GM23338 (cell line): ENCODE measurements around the gene VPS26C. TPM values are rescaled to one million over a fixed set of nuclear protein-coding genes. Genes with fewer than 3 reads are reported as not detected.

Experiments
- ATAC-seq: fragments of 200-7000 bp; cut with Tn5 transposase; 3 replicates; pipeline ENCODE4 v1.9.1; 2020
- DNase-seq: peaks from one replicate; pipeline ENCODE4 v3.0.0-alpha.2; 2015; ENCODE audit warnings: low spot score
- H2AFZ ChIP-seq: fragments of 200-600 bp; sonication (generic); 2 replicates; pipeline ENCODE4 v1.8.0; 2016; ENCODE audit warnings: antibody characterized with exemption, mild to moderate bottlenecking, moderate library complexity
- H3F3A ChIP-seq: fragments of 200-600 bp; sonication (generic); replicated peaks from 2 replicates; pipeline ENCODE4 v1.8.0; 2017; ENCODE audit warnings: antibody characterized with exemption, mixed run types, low read depth
- H3K27ac ChIP-seq: fragments of 200-600 bp; sonication (generic); 2 replicates; pipeline ENCODE4 v1.6.1; 2016; ENCODE audit warnings: low read depth
- H3K27me3 ChIP-seq: fragments of 200-600 bp; sonication (generic); 2 replicates; pipeline ENCODE4 v1.8.0; 2016; ENCODE audit warnings: mild to moderate bottlenecking, mixed run types, moderate library complexity; ENCODE audit not compliant: insufficient read depth
- H3K36me3 ChIP-seq: fragments of 200-600 bp; sonication (generic); 2 replicates; pipeline ENCODE4 v1.8.0; 2016; ENCODE audit warnings: mild to moderate bottlenecking; ENCODE audit not compliant: insufficient read depth
- H3K4me1 ChIP-seq: fragments of 200-600 bp; sonication (generic); 2 replicates; pipeline ENCODE4 v1.8.0; 2016; ENCODE audit warnings: mild to moderate bottlenecking, moderate library complexity; ENCODE audit not compliant: insufficient read depth
- H3K4me2 ChIP-seq: fragments of 200-600 bp; sonication (generic); 2 replicates; pipeline ENCODE4 v1.7.1; 2017; ENCODE audit warnings: mixed run types
- H3K4me3 ChIP-seq: fragments of 200-600 bp; sonication (generic); 2 replicates; pipeline ENCODE4 v1.6.1; 2016; ENCODE audit warnings: mixed run types
- H3K79me2 ChIP-seq: fragments of 200-600 bp; sonication (generic); replicated peaks from 2 replicates; pipeline ENCODE4 v1.8.0; 2017; ENCODE audit warnings: mild to moderate bottlenecking; ENCODE audit not compliant: insufficient read depth
- H3K9me2 ChIP-seq: fragments of 200-600 bp; sonication (generic); 2 replicates; pipeline ENCODE4 v1.8.0; 2017; ENCODE audit not compliant: insufficient read depth
- H4K20me1 ChIP-seq: fragments of 200-600 bp; sonication (generic); replicated peaks from 2 replicates; pipeline ENCODE4 v1.8.0; 2017; ENCODE audit warnings: mild to moderate bottlenecking; ENCODE audit not compliant: insufficient read depth
- H3K27ac Mint-ChIP-seq: 2 replicates; pipeline ENCODE4 v1.8.0; 2020; ENCODE audit warnings: inconsistent platforms, mild to moderate bottlenecking, moderate library complexity, mixed read lengths
- H3K27me3 Mint-ChIP-seq: 3 replicates; pipeline ENCODE4 v1.8.0; 2022; ENCODE audit warnings: low read depth, mild to moderate bottlenecking, moderate library complexity, mixed read lengths, inconsistent platforms; ENCODE audit not compliant: insufficient read depth, poor library complexity
- H3K36me3 Mint-ChIP-seq: 3 replicates; pipeline ENCODE4 v1.8.0; 2021; ENCODE audit warnings: low read depth, mild to moderate bottlenecking, inconsistent platforms, moderate library complexity, mixed read lengths
- H3K4me1 Mint-ChIP-seq: 3 replicates; pipeline ENCODE4 v1.8.0; 2020; ENCODE audit warnings: mild to moderate bottlenecking, inconsistent platforms, mixed read lengths
- H3K4me3 Mint-ChIP-seq: 3 replicates; pipeline ENCODE4 v1.8.0; 2021; ENCODE audit warnings: moderate library complexity, mild to moderate bottlenecking, inconsistent platforms, mixed read lengths
- H3K9me3 Mint-ChIP-seq: 3 replicates; pipeline ENCODE4 v1.8.0; 2020; ENCODE audit warnings: moderate library complexity, mild to moderate bottlenecking, inconsistent platforms, mixed read lengths
- CREB1 ChIP-seq: fragments of 250-450 bp; sonication (Bioruptor Pico); IDR thresholded peaks from 2 replicates; pipeline ENCODE4 v1.5.0; 2020; ENCODE audit warnings: low read depth, mild to moderate bottlenecking, moderate library complexity
- EZH2 ChIP-seq: fragments of 200-600 bp; sonication (generic); IDR thresholded peaks from one replicate; pipeline ENCODE4 v1.8.0; 2017; ENCODE audit warnings: antibody characterized with exemption, mild to moderate bottlenecking, low read depth; ENCODE audit not compliant: unreplicated experiment
- EZH2phosphoT487 ChIP-seq: fragments of 200-600 bp; sonication (generic); IDR thresholded peaks from one replicate; pipeline ENCODE4 v1.8.1; 2018; ENCODE audit warnings: antibody characterized with exemption; ENCODE audit not compliant: unreplicated experiment
- NANOG ChIP-seq: IDR thresholded peaks from 2 replicates; pipeline ENCODE4 v1.6.1; 2016; ENCODE audit warnings: antibody characterized with exemption, borderline replicate concordance
- polyA plus RNA-seq: library from polyadenylated mRNA; unstranded; fragments of >200 nt; fragmentation: Nextera tagmentation; extraction: Ambion mirVana; gene quantifications from 2 replicates; pipeline ENCODE4 v1.2.1, GENCODE V29; 2016
- total RNA-seq: library from RNA; depleted of rRNA; stranded (reverse); fragments of >200 nt; shearing (Covaris generic); gene quantifications from 2 replicates; pipeline ENCODE4 v1.2.3, GENCODE V29; 2014
- TF ChIP-seq, protein P1 (sequence below): IDR thresholded peaks from one replicate; pipeline ENCODE4 v1.6.1; 2018; ENCODE audit warnings: antibody characterized with exemption; ENCODE audit not compliant: unreplicated experiment

The VPS26C gene
- total and polyA plus RNA-seq, 2 experiments from 2014 or later = 45.1 to 91.2 TPM

DNA sequence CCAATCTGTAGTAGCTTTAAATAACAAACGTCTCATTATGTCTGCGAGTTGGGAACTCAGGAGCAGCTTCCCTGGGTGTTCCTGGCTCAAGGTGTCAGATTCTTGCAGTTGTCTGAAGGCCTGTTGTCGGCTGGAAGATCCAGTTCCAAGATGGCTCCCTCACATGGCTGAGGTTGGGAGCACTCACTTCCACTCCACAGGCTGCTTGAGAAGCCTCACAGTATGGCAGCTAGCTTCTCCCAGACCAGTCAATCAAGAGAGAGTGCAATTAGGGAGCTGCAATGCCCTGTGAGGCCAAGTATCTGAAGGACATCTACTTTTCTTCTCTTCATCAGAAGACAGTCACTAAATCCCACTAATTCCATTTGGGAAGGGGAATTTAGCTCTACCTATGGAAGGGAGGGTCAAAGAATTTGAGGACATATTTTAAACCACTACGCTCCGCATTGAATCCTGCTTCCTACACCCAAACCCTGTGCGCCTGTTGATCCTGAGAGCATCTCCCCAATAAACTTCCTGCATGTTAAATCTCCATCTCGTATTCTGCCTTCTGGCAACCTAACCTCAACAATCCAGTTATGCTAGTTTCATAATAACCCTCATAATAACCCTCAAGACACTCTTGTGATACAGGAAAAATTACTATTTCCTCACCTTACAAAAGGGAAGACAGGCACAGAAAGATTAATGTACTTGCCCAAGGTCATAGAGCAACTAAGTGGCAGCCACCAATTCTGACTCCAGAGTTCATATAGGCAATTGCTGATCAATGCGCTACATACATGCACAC is 3.6 kb upstream of the VPS26C start:
- Histone ChIP-seq H3K79me2 (peaks cover 14% of the 10 kb centered on the region), H3K4me2 (no peak overlapping the region), H2AFZ (no peak overlapping the region), H3K4me1 (peaks cover 23% of the 10 kb centered on the region), H4K20me1 (no peaks in the 10 kb centered on the region), H3K9me2 (peaks cover 4% of the 10 kb centered on the region; the same call in 1 of the 2 replicates), H3K27me3 (no peaks in the 10 kb centered on the region), H3K36me3 (no peaks in the 10 kb centered on the region), H3F3A (0 out of 2 replicates have a peak, but pooled peaks cover 3% of the 10 kb centered on the region), H3K4me3 (no peak overlapping the region), H3K27ac (no peak overlapping the region)
- Mint-ChIP-seq H3K27ac (peak overlapping the region; percentile 49; the same call in 1 of the 2 replicates), H3K36me3 (peaks cover 4% of the 10 kb centered on the region; the same call in 2 of the 3 replicates), H3K9me3 (peaks cover 3% of the 10 kb centered on the region; the same call in 2 of the 3 replicates), H3K27me3 (peaks cover 5% of the 10 kb centered on the region), H3K4me3 (no peak overlapping the region; the same call in 2 of the 3 replicates), H3K4me1 (peaks cover 34% of the 10 kb centered on the region)
- ATAC-seq = no peak
- no peak for DNase-seq
- TF ChIP-seq, protein P1, sequence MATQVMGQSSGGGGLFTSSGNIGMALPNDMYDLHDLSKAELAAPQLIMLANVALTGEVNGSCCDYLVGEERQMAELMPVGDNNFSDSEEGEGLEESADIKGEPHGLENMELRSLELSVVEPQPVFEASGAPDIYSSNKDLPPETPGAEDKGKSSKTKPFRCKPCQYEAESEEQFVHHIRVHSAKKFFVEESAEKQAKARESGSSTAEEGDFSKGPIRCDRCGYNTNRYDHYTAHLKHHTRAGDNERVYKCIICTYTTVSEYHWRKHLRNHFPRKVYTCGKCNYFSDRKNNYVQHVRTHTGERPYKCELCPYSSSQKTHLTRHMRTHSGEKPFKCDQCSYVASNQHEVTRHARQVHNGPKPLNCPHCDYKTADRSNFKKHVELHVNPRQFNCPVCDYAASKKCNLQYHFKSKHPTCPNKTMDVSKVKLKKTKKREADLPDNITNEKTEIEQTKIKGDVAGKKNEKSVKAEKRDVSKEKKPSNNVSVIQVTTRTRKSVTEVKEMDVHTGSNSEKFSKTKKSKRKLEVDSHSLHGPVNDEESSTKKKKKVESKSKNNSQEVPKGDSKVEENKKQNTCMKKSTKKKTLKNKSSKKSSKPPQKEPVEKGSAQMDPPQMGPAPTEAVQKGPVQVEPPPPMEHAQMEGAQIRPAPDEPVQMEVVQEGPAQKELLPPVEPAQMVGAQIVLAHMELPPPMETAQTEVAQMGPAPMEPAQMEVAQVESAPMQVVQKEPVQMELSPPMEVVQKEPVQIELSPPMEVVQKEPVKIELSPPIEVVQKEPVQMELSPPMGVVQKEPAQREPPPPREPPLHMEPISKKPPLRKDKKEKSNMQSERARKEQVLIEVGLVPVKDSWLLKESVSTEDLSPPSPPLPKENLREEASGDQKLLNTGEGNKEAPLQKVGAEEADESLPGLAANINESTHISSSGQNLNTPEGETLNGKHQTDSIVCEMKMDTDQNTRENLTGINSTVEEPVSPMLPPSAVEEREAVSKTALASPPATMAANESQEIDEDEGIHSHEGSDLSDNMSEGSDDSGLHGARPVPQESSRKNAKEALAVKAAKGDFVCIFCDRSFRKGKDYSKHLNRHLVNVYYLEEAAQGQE = no peak
- no peak for TF ChIP-seq NANOG
- TF ChIP-seq EZH2 = no peak

DNA sequence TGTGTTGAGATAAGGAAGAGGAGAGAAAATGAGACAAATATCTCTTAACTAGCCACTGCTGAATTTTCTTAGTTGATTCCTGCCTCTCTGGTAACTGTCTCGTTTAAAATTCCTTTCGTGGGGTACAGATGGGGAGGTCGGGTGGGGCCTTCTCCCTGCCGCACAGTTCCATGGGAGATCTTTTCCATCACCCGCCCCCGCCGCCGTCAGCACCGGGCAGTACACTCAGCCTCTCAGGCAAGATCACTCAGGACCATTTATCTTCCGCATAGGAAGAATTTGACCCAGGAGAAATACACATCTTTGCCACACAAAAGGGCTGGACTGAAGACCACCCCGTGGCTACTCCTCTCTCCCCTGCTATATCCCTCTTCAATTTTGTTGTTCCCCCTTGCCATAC is 2.3 kb upstream of the VPS26C start:
- peaks cover 4% of the 10 kb centered on the region; the same call in 1 of the 2 replicates for H3K9me2 ChIP-seq
- no peak for ATAC-seq
- no peak for DNase-seq
- H3K27ac Mint-ChIP-seq = no peak overlapping the region
- no peaks in the 10 kb centered on the region for H3K36me3 ChIP-seq
- peaks cover 11% of the 10 kb centered on the region; the same call in 2 of the 3 replicates for H3K36me3 Mint-ChIP-seq
- TF ChIP-seq NANOG = no peak
- TF ChIP-seq, protein P1 = no peak
- no peak for TF ChIP-seq EZH2phosphoT487
- TF ChIP-seq CREB1 = no peak
- peaks cover 3% of the 10 kb centered on the region; the same call in 2 of the 3 replicates for H3K9me3 Mint-ChIP-seq
- peak overlapping the region; percentile 93 for H3K4me3 Mint-ChIP-seq
- H3F3A ChIP-seq = 0 out of 2 replicates have a peak, but pooled peaks cover 3% of the 10 kb centered on the region
- no peak overlapping the region for H2AFZ ChIP-seq
- peaks cover 27% of the 10 kb centered on the region for H3K79me2 ChIP-seq
- peaks cover 41% of the 10 kb centered on the region for H3K4me1 Mint-ChIP-seq
- no peak overlapping the region for H3K27ac ChIP-seq
- no peak overlapping the region for H3K4me3 ChIP-seq
- peaks cover 23% of the 10 kb centered on the region for H3K4me1 ChIP-seq
- no peak overlapping the region for H3K4me2 ChIP-seq
- H3K27me3 ChIP-seq = no peaks in the 10 kb centered on the region
- peaks cover 11% of the 10 kb centered on the region; the same call in 1 of the 2 replicates for H4K20me1 ChIP-seq
- peaks cover 5% of the 10 kb centered on the region for H3K27me3 Mint-ChIP-seq
